GM21576 (cell line): ENCODE data around the gene ERICH3.

Experiments used
- ATAC-seq: cut with Tn5 transposase; IDR thresholded peaks from one replicate; pipeline ENCODE4 v1.9.1; 2021; ENCODE audit warnings: mild to moderate bottlenecking, moderate library complexity; ENCODE audit not compliant: unreplicated experiment

The ERICH3 gene, protein sequence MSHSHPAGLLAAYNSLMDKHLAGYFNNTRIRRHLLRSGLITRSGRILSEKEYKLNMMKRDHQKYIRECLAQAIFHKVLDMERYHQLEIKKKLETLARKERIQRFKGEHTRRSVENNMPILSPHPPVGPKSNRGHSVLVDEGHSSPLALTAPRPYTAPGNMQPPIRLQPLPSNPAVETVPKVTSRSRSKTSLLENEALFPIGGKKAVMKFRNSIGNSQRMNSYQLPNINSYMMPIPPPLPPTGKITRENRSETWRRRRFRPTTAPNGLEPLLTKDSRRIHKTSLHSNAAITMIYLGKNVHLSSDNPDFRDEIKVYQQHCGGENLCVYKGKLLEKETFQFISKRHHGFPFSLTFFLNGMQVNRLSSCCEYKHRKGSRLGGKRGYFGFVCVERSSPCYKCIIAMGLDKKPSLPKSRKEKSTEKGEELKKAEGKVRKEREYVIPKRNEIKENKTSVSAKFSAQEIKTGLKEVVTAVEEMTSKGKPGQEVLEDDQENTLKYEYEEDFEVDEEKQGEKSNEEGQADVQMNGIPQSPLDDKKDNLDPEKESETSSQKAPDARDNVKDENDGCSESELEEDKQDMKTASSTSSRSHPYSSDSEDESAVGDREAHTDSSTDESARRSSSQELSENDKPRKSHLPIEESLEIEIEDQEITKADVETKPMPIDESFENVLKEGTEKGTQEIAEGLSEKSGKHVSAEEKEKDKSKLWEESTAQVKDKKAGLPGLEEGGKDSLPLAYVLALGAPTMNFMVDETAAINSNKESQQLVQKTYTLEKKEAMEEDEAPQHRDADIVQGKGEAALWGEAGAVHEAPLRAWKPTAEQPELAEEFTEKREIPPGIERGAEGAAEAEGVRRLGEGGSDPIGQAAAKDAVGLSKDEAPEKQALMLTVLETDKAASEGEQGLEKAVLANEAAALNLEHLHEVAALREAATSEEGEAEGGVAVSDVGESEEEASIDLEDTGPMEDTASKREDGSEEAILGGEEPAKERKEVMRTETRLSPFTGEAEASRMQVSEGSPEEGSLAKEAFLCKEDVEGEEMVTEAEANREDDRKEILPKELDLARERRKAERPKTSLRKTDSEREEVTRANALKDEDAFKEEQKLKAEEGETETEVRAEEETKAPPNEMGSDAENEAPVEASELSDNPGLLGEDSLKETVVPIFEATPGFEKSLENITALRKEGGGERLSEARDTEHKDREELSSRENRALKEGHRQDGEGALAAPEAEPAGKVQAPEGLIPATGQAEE (N-terminal part only)

DNA sequence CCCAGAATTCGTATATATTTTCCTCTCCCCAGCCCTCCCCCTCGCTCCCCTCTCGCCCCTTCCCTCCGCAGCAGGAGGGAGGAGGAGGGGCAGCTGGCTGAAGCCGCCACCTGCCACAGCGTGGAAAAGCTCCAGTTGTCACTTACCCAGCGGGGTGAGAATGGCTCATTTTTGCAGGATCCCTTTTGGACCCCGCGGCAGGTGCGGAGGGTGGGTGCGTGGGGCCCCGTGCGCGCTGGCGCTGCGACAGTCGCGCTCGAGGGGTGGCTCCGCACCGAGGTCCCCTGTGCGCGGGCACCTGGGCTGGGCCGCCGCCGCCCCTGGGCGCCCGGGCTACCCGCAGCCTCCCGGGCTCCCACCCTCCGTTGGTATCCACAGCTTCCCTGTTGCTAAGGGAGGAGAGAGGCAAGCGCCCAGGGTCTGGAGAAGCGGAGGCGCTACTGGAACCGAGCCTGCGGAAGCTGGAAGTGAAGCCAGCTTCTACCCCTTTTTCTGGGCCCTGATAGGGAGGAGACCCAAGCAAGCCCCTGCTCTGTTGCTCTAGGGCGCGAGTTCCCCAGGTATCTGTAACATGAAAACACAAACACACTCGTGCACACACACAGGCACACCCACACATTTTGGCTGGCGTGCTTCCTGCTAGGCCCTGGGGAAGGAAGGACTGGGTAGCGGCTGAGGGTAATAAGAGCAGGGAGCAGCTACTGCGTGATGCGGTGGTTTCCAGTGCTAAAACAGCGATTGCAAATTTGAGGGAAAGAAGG, at the start of gene ERICH3:
ERICH3 (minus strand) TSS at position 442 of the 761 bp plus-strand sequence; CDS start at position 169, 273 bp downstream.
- peak; percentile 39 for ATAC-seq

DNA sequence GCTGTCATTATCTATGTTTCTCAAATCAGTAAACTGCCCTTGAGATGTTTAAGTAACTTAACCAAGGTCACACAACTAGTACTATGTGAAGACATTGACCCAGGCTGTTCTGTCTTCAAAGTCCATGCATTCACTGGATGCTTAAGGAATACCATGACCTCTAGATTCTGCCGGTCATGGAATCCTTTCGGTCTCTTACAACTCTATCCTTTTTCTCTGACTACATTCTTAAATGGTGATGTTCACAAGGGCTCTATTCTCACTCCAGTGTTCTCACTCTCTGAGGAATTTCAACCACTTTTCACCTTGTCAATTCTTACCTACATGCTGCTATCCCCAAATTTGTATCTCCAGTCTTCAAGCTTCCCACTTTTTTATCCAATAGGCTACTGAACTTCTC, 44.0 kb upstream of the ERICH3 start:
- no peak for ATAC-seq

DNA sequence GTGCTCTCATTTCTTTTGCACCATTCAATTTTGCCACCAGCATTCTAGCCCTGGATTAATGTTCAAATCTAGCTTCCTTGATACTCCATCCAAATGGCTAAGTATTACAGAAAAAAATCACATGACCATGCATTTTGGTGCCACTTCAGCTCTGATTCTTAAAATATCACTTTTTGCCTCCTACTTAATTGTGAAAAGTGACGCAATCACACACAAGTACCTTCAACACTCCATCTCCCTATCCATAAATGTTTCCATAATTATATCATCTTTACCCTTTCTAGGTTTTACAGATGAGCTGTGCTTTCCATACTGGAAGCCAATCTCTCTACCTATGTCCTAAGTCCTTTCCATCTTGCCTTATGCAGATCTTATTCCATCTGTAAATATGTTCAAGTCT, 43.2 kb upstream of the ERICH3 start:
- ATAC-seq: no peak

DNA sequence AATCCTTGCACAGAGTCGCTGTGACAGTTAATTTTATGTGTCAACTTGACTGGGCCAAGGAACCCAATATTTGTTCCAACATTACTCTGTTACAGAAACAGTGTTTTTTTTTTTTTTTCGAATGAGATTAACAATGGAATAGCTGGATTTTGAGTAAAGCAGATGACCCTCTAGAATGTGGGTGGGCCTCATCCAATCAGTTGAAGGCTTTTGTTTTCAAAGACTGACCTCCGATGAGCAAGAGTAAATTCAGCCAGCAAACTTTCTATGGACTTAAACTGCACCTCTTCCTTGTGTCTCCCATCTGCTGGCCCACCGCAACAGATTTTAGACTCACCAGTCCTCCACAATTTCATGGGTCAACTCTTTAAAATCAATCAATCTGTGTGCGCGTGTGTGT, 42.2 kb upstream of the ERICH3 start:
- no peak for ATAC-seq

DNA sequence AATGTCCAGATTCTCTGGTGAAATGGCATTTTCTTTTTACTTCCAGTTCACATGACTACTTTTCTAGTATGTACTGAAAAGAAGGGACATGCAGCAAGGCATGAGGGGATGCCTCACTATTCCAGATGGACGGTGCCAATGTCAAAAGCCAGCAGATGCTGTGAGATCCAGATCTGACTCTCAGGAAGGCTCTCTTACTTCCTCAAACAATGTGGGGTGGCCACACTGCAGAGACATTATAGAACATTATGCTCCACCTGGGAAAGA, 41.6 kb upstream of the ERICH3 start:
- ATAC-seq: no peak

DNA sequence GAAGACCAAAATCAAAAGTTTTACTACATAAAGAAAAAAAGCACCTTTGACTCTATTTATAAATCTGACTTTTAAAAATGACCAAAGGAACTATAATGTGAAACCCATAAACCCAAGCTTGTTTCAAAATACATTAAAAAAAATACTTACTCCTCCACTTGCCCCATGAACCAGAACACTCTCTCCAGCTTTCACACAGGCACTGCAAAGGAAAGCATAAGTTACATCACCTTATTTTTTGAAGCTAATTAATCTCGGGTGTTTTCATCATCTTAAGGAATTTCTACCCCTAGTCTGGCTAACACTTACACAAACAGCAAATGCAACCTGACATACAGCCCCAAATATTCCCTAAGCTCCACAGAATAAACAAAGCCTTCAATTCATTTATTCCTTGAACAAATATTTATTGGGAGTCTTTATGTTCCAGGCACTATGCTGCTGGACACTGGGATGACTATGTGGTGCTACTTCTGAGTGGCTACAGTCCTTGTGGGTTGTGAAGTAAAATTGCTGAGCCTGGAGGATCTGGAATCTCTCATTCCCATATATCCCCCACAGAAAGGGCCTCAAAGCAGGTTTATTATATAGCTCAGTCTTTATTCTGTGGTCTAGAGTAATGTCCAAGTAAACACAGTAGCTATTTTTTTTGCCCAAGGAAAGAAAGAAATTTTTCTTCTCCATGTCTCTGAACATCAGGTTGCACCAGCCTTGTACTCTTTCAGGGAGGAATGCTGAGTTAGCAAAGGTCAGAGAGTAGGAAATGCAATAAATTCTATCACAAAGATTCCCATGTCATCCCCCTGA, 41.0 kb upstream of the ERICH3 start:
- peak; percentile 80 for ATAC-seq

DNA sequence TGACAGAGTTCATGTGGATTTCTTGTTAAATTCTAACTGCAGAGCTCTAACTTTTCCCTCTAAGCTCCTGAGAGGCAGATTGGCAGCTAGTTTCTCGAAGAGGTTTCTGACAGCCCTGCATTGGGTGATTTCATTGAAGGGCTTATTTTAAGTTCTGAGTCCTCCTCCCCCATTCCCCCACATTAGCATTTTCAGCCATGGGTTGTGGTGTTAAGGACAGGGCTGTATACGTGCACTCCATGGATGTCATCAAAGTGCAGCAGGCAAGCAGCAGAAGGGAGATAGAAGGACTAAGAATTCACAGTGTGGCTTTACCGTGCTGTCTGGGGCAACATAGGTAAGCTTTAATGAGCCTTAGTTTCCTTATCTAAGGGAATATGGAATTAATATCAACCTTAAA, 40.3 kb upstream of the ERICH3 start:
- ATAC-seq: peak; percentile 17

DNA sequence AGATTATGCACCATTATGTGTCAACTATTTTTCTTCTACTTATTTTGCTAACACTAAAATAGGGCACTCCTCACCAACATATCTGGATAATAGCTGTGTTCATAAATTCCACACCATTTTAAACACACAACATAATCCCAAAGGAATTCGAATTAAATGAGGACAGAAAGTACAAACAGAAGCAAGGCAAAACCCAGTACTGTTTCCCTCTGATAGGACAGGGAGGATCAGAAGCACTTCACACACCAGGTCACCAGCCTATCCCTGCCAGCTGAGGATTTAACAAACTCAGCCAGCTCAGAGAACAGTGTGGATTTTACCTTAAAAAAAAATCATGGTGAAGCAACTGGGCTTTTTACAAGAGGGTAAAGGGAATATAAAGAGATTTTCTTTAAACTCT, 39.3 kb upstream of the ERICH3 start:
- ATAC-seq: no peak

DNA sequence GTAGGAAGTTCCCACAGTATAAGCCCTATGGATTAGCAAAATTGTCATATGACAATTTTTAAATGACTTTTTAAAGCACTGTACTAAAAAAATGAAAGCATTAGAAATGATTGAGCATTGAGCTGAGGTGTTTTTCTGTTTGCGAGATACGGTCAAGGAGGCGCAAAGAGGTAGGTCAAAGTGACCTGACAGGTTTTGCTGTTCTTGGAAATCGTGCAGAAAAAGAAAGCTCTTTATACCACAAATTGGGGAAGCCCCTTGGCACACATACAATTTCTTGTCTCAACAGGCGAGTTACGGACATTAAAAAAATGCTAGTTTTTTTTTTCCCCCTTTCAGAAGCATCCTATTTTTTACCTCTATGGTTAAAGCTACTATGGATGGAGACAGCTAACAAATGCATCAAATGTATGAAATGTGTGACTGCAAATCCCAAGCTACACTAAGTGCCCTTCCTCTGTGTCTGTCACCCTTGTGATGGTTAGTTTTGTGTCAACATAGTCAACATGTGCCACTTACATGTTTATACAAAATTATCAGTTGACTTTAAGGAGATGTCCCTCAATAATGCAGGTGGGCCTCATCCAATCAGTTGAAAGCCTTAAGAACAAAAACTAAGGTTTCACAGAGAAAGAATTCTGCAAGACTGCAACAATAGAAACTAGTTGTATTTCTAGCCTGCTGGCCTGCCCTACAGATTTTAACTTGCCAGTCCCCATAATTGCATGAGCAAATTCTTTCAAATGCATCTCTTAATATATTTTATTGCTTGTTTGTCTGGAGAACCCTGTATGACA, 30.0 kb upstream of the ERICH3 start:
- ATAC-seq: no peak

DNA sequence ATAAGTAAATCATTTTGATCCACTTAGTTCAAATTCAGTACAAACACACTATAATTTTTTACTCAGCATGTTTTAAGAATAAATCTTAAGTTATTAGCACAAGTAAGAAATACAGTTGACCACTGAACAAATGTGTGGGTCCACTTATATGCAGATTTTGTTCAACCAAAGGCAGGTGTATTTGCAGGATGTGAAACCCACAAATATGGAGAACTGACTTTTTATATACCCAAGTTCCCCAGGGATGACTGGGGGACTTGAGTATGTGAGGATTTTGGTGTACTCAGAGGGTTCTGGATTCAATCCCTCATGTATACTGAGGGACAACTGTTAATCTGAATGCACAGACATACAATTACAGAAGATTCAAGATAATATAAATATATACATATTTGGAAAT, 25.7 kb upstream of the ERICH3 start:
- no peak for ATAC-seq

DNA sequence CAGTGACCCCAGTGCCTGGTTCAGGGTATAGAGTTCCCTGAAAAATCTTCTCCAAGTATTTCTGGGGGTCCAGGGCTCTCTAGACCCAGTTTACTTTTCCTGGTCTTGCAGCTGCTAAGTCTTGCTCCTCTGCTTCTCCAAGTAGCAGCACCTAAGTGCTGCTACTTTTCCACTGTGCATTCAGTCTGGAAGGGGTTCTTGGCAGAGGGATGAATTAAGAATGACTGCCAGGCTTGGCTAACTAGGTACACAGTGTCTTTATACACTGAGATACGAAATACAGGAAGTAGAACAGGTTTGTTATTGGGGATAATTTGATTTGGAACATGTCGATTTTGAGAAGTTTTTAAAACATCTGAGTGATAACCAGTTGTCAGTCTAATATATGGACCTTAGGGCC, 24.2 kb upstream of the ERICH3 start:
- ATAC-seq: no peak

DNA sequence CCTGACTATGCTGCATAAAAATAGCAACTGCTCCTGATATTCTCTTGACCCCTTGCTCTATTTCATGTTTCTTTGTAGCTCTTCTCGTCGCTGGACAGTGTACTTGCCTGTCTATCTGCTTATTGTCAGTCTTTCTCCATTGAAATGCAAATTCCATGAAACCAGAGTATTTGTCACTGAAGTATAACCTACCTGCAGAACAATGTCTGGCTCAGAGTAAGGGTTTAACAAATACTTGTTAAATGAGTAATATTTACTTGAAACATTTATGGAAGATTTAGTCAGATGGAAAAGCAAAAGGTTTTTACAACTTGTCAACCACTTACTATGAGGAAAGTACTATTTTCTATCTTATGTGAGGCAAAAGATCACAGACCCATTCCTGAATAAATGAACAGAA, 19.9 kb upstream of the ERICH3 start:
- no peak for ATAC-seq

DNA sequence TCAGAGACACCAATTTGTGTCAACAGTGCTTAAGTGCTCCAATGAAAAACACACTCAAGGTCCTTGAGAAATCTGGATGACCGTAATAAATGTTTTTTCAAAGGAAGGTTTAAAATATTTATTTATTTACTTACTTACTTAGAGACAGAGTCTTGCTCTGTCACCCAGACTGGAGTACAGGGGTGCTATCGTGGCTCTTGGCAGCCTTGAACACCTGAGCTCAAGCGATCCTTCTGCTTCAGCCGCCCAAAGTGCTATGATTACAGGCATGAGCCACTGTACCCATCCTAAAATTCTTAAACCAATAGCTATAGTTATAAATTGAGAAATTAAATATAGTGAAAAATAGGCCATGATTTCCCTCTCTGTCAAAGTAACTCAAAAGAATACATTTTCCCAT, 17.3 kb upstream of the ERICH3 start:
- no peak for ATAC-seq

DNA sequence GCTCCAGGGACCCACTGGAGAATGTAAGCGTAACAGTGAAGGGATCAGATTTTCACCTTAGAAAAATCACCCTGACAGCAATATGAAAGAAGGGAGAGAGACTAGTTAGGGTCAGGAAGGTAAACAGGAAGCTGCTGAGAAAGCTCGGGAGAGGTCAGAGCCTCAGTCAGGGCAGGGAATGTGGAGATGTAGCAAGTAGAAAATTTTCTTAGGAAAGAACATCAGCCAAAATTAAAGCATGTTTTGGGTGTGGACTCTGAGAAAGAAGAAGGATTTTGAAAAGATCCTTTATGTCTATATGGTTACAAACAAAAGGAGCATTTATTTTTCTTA, 16.7 kb upstream of the ERICH3 start:
- no peak for ATAC-seq

DNA sequence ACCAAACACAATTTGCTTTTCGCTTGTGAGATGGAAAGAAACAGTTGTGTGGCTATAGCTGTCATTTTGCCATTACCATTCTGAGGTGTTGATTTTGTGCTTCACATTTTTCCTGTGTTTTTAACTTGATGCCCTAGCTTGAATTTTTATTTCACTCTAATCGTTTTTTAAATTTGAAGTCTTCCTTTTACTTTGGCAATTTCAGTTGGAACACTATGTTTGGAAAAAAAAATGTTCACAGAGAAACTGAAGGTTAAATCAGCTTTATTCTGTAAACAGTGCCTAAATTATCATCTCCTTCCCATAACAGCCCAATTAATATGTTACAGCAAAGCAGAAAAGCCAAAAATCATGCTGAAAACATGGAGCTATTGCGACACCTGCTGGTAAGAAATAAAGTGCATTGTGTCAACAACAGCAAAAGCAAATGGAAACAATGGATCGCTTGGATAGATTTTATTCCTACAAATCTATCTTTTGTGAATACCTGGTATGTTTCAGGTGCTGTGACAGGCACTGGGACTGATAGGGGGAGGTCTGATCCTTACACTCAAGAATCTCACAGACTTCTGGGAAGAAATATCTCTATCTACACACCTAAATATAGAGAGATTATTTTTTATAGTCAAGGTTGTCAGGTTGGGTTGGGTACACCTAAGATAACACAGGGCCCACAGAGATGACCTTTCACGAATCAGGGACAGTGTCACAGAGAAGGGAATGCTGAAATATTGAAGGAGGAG, 16.2 kb upstream of the ERICH3 start:
- no peak for ATAC-seq

DNA sequence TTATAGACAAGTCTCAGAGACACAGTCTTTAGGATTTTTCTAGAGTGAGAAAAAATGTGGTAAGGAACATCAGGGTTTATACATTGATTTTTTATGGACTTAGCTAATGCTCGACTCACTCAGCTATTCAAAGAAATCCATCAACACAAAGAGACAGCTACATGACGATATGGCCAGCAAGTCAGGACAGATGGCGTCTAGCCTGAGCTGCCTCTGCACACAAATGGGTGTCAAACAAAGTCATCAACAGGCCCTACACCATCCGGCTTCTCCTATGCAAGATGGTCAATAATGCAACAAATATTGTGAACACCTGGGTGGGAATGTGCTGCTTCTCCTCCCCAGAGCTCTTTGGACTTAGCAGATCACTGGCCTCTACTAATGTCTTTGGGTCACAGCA, 13.3 kb upstream of the ERICH3 start:
- ATAC-seq: no peak

DNA sequence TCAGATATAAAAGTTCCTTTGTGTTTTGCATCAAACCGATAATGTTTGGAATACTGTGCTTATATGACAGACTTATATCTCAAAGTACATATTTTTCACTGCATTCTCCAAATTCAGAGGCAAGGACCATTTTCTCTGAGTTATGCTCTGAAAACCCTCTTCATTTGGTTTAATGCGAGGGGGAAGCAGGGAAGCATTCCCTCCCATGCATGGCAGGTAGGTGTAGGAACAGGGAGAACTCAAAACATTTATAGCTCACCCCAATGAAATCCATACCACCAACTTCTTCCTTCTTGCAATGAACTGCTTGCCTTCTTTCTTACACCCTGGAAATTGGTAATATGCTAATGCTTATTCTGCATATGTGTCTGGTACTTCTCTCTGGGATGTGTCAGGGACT, 10.7 kb upstream of the ERICH3 start:
- ATAC-seq: no peak

DNA sequence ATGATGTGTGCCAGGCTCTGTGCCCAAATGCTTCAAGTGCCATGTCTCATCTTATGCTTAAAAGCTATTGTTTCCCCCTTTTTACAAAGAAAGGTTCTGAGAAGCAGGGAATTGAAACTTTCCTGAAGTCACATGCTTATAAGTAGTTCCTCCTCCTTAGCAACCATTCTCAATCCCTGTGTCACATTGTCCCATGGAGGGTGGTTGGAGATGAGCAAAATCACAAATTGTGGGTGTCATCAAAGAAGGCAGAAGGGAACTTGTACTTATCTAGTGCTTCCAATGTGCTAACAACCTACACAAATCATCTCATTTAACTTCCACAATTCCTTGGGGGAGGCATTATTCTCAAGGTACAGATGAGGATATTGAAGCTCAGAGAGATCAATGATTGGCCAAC, 10.1 kb upstream of the ERICH3 start:
- ATAC-seq: no peak

DNA sequence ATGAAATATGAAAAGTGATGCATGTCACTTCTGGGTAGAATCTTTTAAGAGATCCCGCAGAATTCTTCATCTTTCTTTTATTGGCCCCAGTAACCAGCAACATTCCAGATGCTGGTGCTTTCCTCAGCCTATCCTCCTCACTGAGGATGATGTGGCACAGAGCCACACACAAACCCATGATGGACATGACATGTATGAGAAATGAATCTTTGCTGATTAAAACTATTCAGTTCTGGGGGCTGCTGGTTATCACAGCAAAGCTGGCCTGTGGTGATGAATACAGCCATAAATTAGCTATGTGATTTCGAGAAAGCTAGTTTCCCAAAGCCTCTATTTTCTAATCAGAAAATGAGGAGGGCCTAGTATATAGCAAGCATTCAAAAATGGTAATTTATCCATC, 8.3 kb upstream of the ERICH3 start:
- no peak for ATAC-seq
